Choroid plexus epithelial cell (primary cell): Measurements from ENCODE around the gene MTA1.
A peak's percentile ranks its signal among the peaks of the same experiment; 100 is the strongest.

Source experiments
- DNase-seq: peaks from one replicate; pipeline ENCODE4 v3.0.0-alpha.2; 2010; ENCODE audit warnings: low read depth
- H3K4me3 ChIP-seq: 2 replicates; pipeline ENCODE4 v1.5.1; 2011; ENCODE audit warnings: low read depth, mild to moderate bottlenecking, control low read depth, low read length, moderate library complexity
- TF ChIP-seq, protein P1 (sequence below): conservative IDR thresholded peaks from 2 replicates; pipeline ENCODE4 v1.5.1; 2011; ENCODE audit warnings: low read depth, mild to moderate bottlenecking, control low read depth, inconsistent platforms, low read length, moderate library complexity

The MTA1 gene

DNA sequence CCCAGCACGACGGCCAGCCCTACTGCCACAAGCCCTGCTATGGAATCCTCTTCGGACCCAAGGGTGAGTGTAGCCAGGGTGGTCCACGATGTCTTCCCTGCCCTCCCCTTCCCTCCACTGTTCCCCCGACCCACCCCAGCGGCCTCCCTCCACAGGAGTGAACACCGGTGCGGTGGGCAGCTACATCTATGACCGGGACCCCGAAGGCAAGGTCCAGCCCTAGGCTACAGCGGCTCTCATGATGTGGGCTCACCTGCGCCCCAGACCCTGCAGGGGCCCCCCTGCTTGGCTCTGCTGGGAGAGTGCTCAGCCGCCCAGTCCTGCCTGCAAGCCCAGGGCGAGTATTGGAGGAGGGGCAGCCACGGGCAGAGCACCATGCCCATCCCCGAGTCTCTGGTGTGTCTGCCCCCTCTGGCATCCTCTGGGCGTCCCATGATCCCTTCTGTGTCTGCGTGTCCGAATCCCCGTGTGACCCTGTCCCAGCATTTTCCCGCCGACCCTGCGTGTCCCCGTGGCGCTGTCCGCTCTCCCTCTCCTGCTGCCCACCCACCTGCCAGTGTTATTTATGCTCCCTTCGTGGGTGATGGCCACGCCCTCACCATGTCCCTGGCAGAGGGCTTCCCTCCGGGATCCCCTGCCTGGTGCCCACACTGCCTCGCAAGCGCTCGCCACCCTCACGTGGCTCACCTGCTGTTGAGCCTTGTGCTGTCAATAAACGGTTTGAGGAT lies 60.0 kb downstream of the MTA1 start:
- TF ChIP-seq, protein P1, sequence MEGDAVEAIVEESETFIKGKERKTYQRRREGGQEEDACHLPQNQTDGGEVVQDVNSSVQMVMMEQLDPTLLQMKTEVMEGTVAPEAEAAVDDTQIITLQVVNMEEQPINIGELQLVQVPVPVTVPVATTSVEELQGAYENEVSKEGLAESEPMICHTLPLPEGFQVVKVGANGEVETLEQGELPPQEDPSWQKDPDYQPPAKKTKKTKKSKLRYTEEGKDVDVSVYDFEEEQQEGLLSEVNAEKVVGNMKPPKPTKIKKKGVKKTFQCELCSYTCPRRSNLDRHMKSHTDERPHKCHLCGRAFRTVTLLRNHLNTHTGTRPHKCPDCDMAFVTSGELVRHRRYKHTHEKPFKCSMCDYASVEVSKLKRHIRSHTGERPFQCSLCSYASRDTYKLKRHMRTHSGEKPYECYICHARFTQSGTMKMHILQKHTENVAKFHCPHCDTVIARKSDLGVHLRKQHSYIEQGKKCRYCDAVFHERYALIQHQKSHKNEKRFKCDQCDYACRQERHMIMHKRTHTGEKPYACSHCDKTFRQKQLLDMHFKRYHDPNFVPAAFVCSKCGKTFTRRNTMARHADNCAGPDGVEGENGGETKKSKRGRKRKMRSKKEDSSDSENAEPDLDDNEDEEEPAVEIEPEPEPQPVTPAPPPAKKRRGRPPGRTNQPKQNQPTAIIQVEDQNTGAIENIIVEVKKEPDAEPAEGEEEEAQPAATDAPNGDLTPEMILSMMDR, result no peak

GRCh38 chr14:105480199-105480746 lies 60.6 kb downstream of the MTA1 start:
- no peak overlapping the region for H3K4me3 ChIP-seq
- TF ChIP-seq, protein P1, result no peak
- DNase-seq, result no peak

More for the DNA sequence above, 60.0 kb downstream of the MTA1 start:
- no peak for DNase-seq
- H3K4me3 ChIP-seq, result no peak overlapping the region

DNA sequence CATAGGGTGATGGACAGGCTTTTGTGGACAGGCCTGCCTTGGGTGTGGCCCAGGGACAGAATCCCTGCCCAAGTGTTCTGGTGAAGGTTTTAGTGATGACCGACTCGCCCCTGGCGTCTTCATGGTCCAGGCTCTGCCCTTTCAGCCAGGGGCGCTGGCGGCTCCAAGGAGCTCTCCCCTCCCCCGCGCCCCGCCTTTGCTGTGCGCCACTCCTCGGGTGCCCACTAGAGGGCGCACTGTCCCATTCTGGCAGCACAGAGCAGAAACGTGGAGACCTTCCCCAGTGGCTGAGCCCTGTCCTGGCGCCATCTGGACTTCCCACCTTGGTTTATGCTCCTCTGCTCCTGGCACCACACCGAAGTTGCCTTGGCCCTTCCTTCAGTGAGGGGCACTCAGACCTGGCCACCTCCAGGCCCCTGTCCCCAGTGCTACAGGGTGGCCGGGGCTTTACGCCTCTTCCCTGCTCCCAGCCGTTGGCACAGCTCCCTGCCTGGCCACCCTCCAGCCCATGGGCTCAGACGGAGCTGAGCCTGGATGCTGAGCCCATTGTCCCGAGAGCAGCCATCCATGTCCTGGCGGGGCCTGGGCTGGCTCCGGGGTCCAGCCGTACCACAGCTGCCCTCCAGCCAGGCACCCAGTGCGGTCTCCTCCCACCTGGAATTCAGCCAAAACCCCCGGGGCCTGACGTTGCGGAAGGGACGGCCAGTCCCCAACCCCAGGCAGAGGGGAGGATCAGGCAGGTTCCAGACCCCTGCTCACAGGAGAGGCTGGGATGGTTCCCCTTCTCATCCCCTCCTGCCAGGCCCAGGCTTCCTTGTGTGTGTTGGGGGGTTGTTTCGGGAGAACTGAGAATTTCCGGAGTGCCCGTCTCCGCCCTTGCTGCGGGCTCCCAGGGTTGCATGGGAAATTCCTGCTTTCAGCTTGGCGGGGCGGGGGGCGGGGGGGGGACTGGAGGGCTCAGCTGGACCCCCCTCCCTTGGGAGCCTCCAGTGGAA lies 61.5 kb downstream of the MTA1 start:
- TF ChIP-seq, protein P1, result peak; percentile 95
- peak; percentile 88 for DNase-seq
- peak overlapping the region; percentile 59 for H3K4me3 ChIP-seq

- peak; percentile 99 for DNase-seq
- TF ChIP-seq, protein P1, result peak; percentile 41
- peak overlapping the region; percentile 59 for H3K4me3 ChIP-seq
Measured at GRCh38 chr14:105481886-105482457, 62.3 kb downstream of the MTA1 start.

DNA sequence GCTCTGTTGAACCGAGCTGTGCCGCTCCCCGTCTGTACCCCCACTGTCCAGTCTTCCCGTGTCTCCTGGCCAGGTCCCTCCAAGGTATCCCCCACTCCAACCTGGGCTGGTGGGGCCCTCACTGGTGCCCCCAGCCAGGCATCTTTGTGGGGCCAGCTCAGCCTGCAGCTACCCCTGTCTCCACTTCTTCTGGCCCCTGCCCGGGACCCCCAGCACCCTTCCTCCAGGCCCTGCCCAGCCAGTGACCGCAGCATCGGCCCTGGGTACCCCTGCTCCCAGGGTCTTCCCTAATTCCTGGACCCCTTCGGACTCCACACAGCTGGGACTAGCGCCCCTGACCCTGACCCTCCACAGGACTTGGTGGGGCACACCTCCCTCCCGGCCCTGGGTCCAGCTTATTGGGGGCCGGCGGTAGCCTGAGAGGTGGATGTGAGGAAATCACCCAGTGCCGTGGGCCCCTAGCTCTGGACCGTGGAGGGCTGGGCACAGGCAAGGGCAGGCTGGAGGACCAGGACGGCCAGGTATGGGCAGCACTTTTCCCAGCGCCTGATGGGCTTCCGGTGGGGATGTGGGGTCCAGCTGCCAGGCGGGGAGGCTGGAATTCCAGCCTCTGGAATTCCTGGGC lies 63.0 kb downstream of the MTA1 start:
- H3K4me3 ChIP-seq, result no peak overlapping the region
- TF ChIP-seq, protein P1, result no peak
- DNase-seq, result no peak

DNA sequence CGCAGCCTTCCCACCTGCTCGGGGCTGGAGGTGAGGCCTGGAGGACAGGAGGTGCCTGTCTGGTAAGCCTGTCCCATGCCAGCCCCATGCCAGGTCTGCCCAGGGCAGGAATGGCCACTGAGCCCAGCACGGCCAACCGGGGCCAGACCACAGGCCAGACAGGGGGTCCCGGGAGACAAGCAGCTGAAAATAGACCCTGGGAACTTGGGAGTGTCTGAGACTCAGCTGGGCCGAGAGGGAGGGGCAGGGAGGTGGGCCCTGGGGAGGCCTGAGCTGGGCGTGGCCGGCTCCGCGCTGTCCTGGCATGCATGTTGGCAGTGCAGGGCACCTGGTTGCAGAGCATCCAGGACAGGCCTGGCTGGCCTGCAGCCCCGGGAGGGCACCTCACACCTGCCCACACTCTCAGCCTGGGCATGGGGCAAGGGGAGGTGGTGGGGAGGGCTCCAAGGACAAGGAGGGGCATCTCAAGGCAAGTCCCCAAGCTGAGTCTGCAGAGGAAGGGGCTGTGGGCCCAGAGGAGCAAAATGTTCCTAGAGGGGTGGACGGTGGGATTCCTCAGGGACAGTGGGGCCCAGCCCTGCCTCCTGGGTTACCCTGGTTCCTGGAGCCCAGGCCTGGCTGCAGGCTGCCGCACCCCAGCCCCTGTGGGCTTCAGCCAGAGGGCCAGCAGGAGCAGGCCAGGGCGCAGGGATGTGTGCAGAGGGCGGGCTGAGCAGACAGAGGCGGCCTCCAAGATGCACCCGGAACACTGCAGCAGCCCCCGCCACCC lies 63.9 kb downstream of the MTA1 start:
- DNase-seq, result no peak
- TF ChIP-seq, protein P1, result no peak
- no peak overlapping the region for H3K4me3 ChIP-seq
